Epithelial cell of proximal tubule (primary cell): ENCODE measurements around the gene RASSF7. TPM values are rescaled to one million over a fixed set of nuclear protein-coding genes. Genes with fewer than 3 reads are reported as not detected.
"Not testable (repeated sequence)": the region's sequence is repeated elsewhere in the genome, so short reads cannot be mapped to it uniquely, and the experiment has no call there.

ENCODE experiments used
- DNase-seq: peaks from one replicate; pipeline ENCODE4 v3.0.0-alpha.2; 2011; ENCODE audit warnings: low read depth
- H3K4me3 ChIP-seq: 2 replicates; pipeline ENCODE4 v1.5.1; 2011; ENCODE audit warnings: low read depth, mild to moderate bottlenecking, low read length
- CTCF ChIP-seq: conservative IDR thresholded peaks from 2 replicates; pipeline ENCODE4 v1.5.1; 2012; ENCODE audit warnings: low read depth, mild to moderate bottlenecking, low read length
- total RNA-seq: library from RNA; depleted of rRNA; stranded (reverse); fragments of >200 nt; gene quantifications from 2 replicates; pipeline ENCODE4 v1.2.3, GENCODE V29; 2015

The RASSF7 gene
- total RNA-seq, 1 donor from 2014 or later, result 154 TPM

- TF ChIP-seq CTCF, result no peak
- DNase-seq, result no peak
- no peak overlapping the region for H3K4me3 ChIP-seq
Measured at GRCh38 chr11:573146-573759, 12.5 kb downstream of the RASSF7 start.

GRCh38 chr11:574031-574570 lies 13.3 kb downstream of the RASSF7 start:
- DNase-seq, result not testable (repeated sequence)
- H3K4me3 ChIP-seq, result peak overlapping the region; percentile 75

GRCh38 chr11:574632-575312 lies 14.0 kb downstream of the RASSF7 start:
- peak overlapping the region; percentile 75 for H3K4me3 ChIP-seq
- DNase-seq, result no peak
- no peak for TF ChIP-seq CTCF

- TF ChIP-seq CTCF, result no peak
- peak overlapping the region; percentile 75 for H3K4me3 ChIP-seq
- DNase-seq, result no peak
Measured at GRCh38 chr11:575313-575995, 14.7 kb downstream of the RASSF7 start.

- peak; percentile 55 for DNase-seq
- H3K4me3 ChIP-seq, result peak within 1 kb of the TSS; percentile 97
- TF ChIP-seq CTCF, result no peak
Measured at GRCh38 chr11:575996-576768, 15.4 kb downstream of the RASSF7 start, which contains the start of gene PHRF1. TSS of gene PHRF1 (plus strand) at chr11:576470. CDS start at chr11:581513, 5,043 bp downstream.

- H3K4me3 ChIP-seq, result peak overlapping the region; percentile 97
- no peak for TF ChIP-seq CTCF
- no peak for DNase-seq
Measured at GRCh38 chr11:576811-577610, 16.2 kb downstream of the RASSF7 start.
